ENCODE data around the gene KRTAP10-6. TPM values are rescaled to one million over a fixed set of nuclear protein-coding genes. Genes with fewer than 3 reads are reported as not detected.

KRTAP10-6 gene
- total RNA-seq, 1 experiment from 2014 or later, result 0.39 TPM

GRCh38 chr21:44615911-44616590 is 23.7 kb upstream of the KRTAP10-6 start:
- POLR2A ChIA-PET (ENCODE audit: low non-redundant PET), result no interaction called here

GRCh38 chr21:44615466-44615865 is 23.2 kb upstream of the KRTAP10-6 start:
- Histone ChIP-seq H3K4me3 (ENCODE audit: low read depth, low read length, poor library complexity, severe bottlenecking) (no peak overlapping the region), H3K36me3 (ENCODE audit: insufficient read depth, low read length, poor library complexity, severe bottlenecking) (no peaks in the 10 kb centered on the region), H3K27ac (ENCODE audit: low read depth, low read length, poor library complexity, severe bottlenecking) (no peak overlapping the region), H3K9me3 (ENCODE audit: low read depth, low read length, poor library complexity, severe bottlenecking) (peaks cover 19% of the 10 kb centered on the region), H3K27me3 (replicated peaks; ENCODE audit: insufficient read depth, low read depth, low read length, poor library complexity) (no peaks in the 10 kb centered on the region), H3K4me1 (ENCODE audit: insufficient read depth, low read length, poor library complexity, severe bottlenecking) (no peaks in the 10 kb centered on the region)
- DNase-seq (ENCODE audit: low spot score), result no peak
- ChIA-PET CTCF (no interaction called here), POLR2A (ENCODE audit: low non-redundant PET) (no interaction called here)
- TF ChIP-seq EZH2 (IDR thresholded peaks at IDR 0.05; ENCODE audit: borderline replicate concordance, low read depth, low read length, poor library complexity, severe bottlenecking), result no peak
- no peak for TF ChIP-seq CTCF (conservative IDR thresholded peaks at IDR 0.05; ENCODE audit: low read depth, low read length)
- no TSS peak for BruUV-seq (replicated peaks)
- intact Hi-C loops (cut with micrococcal nuclease; ENCODE audit: unreplicated experiment), result no loop called here

More at GRCh38 chr21:44615911-44616590, 23.7 kb upstream of the KRTAP10-6 start:
- no peak overlapping the region for H3K4me3 ChIP-seq (ENCODE audit: low read depth, low read length, poor library complexity, severe bottlenecking)
- TF ChIP-seq CTCF (conservative IDR thresholded peaks at IDR 0.05; ENCODE audit: low read depth, low read length) (no peak), EZH2 (IDR thresholded peaks at IDR 0.05; ENCODE audit: borderline replicate concordance, low read depth, low read length, poor library complexity, severe bottlenecking) (no peak)
- peaks cover 16% of the 10 kb centered on the region for H3K9me3 ChIP-seq (ENCODE audit: low read depth, low read length, poor library complexity, severe bottlenecking)
- H3K4me1 ChIP-seq (ENCODE audit: insufficient read depth, low read length, poor library complexity, severe bottlenecking), result no peaks in the 10 kb centered on the region
- DNase-seq (ENCODE audit: low spot score), result no peak
- intact Hi-C loops (cut with micrococcal nuclease; ENCODE audit: unreplicated experiment), result no loop called here
- CTCF ChIA-PET, result no interaction called here
- H3K36me3 ChIP-seq (ENCODE audit: insufficient read depth, low read length, poor library complexity, severe bottlenecking), result no peaks in the 10 kb centered on the region
- no TSS peak for BruUV-seq (replicated peaks)
- no peaks in the 10 kb centered on the region for H3K27me3 ChIP-seq (replicated peaks; ENCODE audit: insufficient read depth, low read depth, low read length, poor library complexity)
- no peak overlapping the region for H3K27ac ChIP-seq (ENCODE audit: low read depth, low read length, poor library complexity, severe bottlenecking)

GRCh38 chr21:44614961-44615391 is 22.7 kb upstream of the KRTAP10-6 start:
- ChIA-PET POLR2A (ENCODE audit: low non-redundant PET) (no interaction called here), CTCF (no interaction called here)
- no peaks in the 10 kb centered on the region for H3K27me3 ChIP-seq (replicated peaks; ENCODE audit: insufficient read depth, low read depth, low read length, poor library complexity)
- no peaks in the 10 kb centered on the region for H3K4me1 ChIP-seq (ENCODE audit: insufficient read depth, low read length, poor library complexity, severe bottlenecking)
- TF ChIP-seq EZH2 (IDR thresholded peaks at IDR 0.05; ENCODE audit: borderline replicate concordance, low read depth, low read length, poor library complexity, severe bottlenecking) (no peak), CTCF (conservative IDR thresholded peaks at IDR 0.05; ENCODE audit: low read depth, low read length) (no peak)
- no peak overlapping the region for H3K4me3 ChIP-seq (ENCODE audit: low read depth, low read length, poor library complexity, severe bottlenecking)
- peaks cover 22% of the 10 kb centered on the region for H3K9me3 ChIP-seq (ENCODE audit: low read depth, low read length, poor library complexity, severe bottlenecking)
- no peak overlapping the region for H3K27ac ChIP-seq (ENCODE audit: low read depth, low read length, poor library complexity, severe bottlenecking)
- intact Hi-C loops (cut with micrococcal nuclease; ENCODE audit: unreplicated experiment), result no loop called here
- H3K36me3 ChIP-seq (ENCODE audit: insufficient read depth, low read length, poor library complexity, severe bottlenecking), result no peaks in the 10 kb centered on the region
- BruUV-seq (replicated peaks), result no TSS peak
- no peak for DNase-seq (ENCODE audit: low spot score)
